ENCODE results near the gene KLHL24. TPM values are rescaled to one million over a fixed set of nuclear protein-coding genes. Genes with fewer than 3 reads are reported as not detected.
"Not testable (repeated sequence)": the region's sequence is repeated elsewhere in the genome, so short reads cannot be mapped to it uniquely, and the experiment has no call there.

KLHL24 gene
- total RNA-seq, 2 donors from 2014 or later: 42.2 to 42.8 TPM

GRCh38 chr3:183689621-183690020 lies 54.2 kb downstream of the KLHL24 start:
- not testable (repeated sequence) for H3K4me1 Mint-ChIP-seq (ENCODE audit: low read depth); ATAC-seq (replicated peaks in 1 of 2); H3K27ac Mint-ChIP-seq; H3K36me3 Mint-ChIP-seq (ENCODE audit: insufficient read depth in 2 of 2); H3K4me3 Mint-ChIP-seq; H3K27me3 Mint-ChIP-seq (ENCODE audit: low read depth); DNase-seq; H3K9me3 Mint-ChIP-seq

DNA sequence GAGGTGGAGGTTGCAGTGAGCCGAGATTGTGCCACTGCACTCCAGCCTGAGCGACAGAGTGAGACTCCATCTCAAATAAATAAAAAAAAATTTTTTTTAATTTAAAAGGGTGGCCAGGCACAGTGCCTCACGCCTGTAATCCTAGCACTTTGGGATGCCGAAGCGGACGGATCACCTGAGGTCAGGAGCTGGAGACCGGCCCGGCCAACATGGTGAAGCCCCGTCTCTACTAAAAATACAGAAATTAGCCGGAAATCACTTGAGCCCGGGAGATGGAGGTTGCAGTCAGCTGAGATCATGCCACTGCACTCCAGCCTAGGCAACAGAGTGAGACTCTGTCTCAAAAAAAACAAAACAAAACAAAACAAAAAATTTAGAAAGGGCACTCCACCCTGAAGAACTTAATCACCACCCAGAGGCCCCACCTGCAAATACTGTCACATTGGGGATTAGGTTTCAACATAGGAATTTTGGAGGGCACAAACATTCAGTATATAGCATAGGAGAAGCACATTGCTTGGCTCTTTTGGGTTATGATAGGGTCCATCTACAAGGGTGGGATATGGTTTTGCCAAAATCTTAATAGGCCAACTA lies 55.1 kb downstream of the KLHL24 start:
- no peak overlapping the region for H3K4me3 Mint-ChIP-seq
- ATAC-seq (replicated peaks in 1 of 2): no peak
- no peak overlapping the region for H3K27ac Mint-ChIP-seq
- no peak for DNase-seq
- no peaks in the 10 kb centered on the region for H3K27me3 Mint-ChIP-seq (ENCODE audit: low read depth)
- no peaks in the 10 kb centered on the region for H3K36me3 Mint-ChIP-seq (ENCODE audit: insufficient read depth in 2 of 2)
- no peaks in the 10 kb centered on the region for H3K9me3 Mint-ChIP-seq
- H3K4me1 Mint-ChIP-seq (ENCODE audit: low read depth): no peaks in the 10 kb centered on the region

DNA sequence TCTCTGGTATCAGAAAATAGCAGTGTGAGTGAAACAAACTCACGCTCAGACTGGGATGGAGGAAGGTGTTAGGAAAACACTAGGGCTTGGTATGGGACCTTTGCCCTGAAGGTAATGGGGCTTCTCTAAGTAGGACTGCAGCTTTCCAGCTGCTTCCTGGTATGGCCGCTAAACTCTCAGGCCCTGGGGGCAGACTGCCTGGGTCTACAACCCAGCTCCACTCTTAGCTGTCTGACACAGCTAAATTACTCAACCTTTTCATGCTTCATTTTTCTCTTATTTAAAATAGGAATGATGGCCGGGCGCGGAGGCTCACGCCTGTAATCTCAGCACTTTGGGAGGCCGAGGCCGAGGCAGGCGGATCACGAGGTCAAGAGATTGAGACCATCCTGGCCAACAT lies 57.0 kb downstream of the KLHL24 start:
- no peak for ATAC-seq (replicated peaks in 1 of 2)
- Mint-ChIP-seq H3K27ac (no peak overlapping the region), H3K4me3 (no peak overlapping the region), H3K36me3 (ENCODE audit: insufficient read depth in 2 of 2) (no peaks in the 10 kb centered on the region), H3K4me1 (ENCODE audit: low read depth) (peaks cover 7% of the 10 kb centered on the region), H3K27me3 (ENCODE audit: low read depth) (no peaks in the 10 kb centered on the region), H3K9me3 (no peaks in the 10 kb centered on the region)
- DNase-seq: no peak

GRCh38 chr3:183695569-183696364 lies 60.3 kb downstream of the KLHL24 start:
- peaks cover 31% of the 10 kb centered on the region for H3K4me1 Mint-ChIP-seq (ENCODE audit: low read depth)
- peaks cover 2 to 4% of the 10 kb centered on the region in 2 donors for H3K36me3 Mint-ChIP-seq (ENCODE audit: insufficient read depth in 2 of 2)
- DNase-seq: no peak
- no peaks in the 10 kb centered on the region for H3K9me3 Mint-ChIP-seq
- H3K27me3 Mint-ChIP-seq (ENCODE audit: low read depth): no peaks in the 10 kb centered on the region
- ATAC-seq (replicated peaks in 1 of 2): no peak
- H3K4me3 Mint-ChIP-seq: no peak overlapping the region
- no peak overlapping the region for H3K27ac Mint-ChIP-seq

DNA sequence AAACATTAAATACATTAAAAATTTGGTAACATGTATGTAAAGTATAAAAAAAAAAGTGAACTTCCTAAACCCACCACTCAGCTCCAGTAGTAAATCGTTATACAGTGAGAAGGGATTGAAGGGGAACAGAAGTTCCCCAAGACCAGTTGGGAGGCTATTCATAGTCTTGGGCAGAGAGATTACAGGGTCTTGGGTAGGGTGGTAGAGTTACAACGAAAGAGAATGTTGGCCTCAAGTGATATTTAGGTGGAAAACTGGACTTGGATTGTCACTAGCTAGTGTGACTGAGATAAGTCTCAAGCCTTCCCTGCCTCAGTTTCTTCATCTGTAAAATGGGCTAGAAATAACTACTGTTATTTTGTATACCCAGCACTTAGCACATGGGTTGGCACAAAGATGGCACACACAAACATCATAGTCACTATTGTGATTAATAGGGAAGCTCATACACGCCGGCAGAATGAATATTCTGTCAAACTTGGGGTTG lies 61.7 kb downstream of the KLHL24 start:
- Mint-ChIP-seq H3K27ac (peak overlapping the region; percentile 95), H3K4me1 (ENCODE audit: low read depth) (peaks cover 44% of the 10 kb centered on the region), H3K27me3 (ENCODE audit: low read depth) (no peaks in the 10 kb centered on the region), H3K36me3 (ENCODE audit: insufficient read depth in 2 of 2) (peaks cover 6 to 8% of the 10 kb centered on the region in 2 donors), H3K4me3 (peak overlapping the region; percentile 80 to 93), H3K9me3 (no peaks in the 10 kb centered on the region)
- ATAC-seq (replicated peaks in 1 of 2) (no peak), DNase-seq (no peak)

DNA sequence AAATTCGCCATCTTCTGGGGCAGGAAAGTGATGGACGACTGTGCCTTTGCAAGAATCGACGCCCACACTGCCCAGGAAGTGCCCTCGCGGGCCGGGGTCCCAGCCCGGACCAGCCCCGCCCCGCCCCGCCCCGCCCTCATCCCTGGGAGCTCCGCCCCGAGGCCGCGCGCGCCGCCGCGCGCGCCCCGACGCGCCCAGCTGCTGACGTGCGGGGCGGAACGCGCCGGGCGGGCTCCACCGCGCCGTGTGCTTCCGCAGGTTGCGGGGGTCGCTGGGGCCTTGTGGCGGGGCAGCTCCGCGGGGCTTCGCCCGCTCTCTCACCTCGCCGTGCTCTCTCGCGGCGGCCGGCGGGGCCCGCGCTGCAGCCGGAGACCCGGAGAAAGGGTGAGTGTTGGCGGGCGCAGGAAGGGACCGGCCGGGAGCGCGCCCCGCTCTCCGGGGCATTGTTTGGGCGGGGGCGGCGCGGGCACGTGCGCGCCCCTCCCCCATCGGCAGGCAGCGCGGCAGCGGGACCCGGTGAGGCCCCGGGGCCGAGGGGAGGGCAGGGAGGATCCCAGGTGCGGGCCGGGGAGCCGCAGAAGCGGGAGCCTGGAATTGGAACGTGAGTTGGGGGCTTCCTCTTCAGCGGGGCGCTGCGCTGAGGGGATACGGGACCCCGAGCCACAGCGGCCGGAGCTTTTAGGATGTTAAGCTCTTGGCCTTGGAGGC lies 62.3 kb downstream of the KLHL24 start, which contains the start of gene YEATS2:
Gene YEATS2, plus strand, starts transcription at position 188 of the 708 bp plus-strand sequence. CDS start 17,366 bp downstream, outside the sequence.
- no peaks in the 10 kb centered on the region for H3K27me3 Mint-ChIP-seq (ENCODE audit: low read depth)
- DNase-seq (peak; percentile 84 to 86), ATAC-seq (replicated peaks in 1 of 2) (peak; percentile 92 to 93)
- H3K9me3 Mint-ChIP-seq: no peaks in the 10 kb centered on the region
- H3K27ac Mint-ChIP-seq: peak within 1 kb of the TSS; percentile 95
- H3K4me1 Mint-ChIP-seq (ENCODE audit: low read depth): peaks cover 45% of the 10 kb centered on the region
- H3K36me3 Mint-ChIP-seq (ENCODE audit: insufficient read depth in 2 of 2): peaks cover 6 to 8% of the 10 kb centered on the region in 2 donors
- H3K4me3 Mint-ChIP-seq: peak within 1 kb of the TSS; percentile 93 to 95

GRCh38 chr3:183698318-183698751 lies 62.9 kb downstream of the KLHL24 start:
- H3K27ac Mint-ChIP-seq: peak overlapping the region; percentile 84
- no peaks in the 10 kb centered on the region for H3K27me3 Mint-ChIP-seq (ENCODE audit: low read depth)
- no peaks in the 10 kb centered on the region for H3K9me3 Mint-ChIP-seq
- peaks cover 51% of the 10 kb centered on the region for H3K4me1 Mint-ChIP-seq (ENCODE audit: low read depth)
- peak overlapping the region; percentile 87 to 95 for H3K4me3 Mint-ChIP-seq
- ATAC-seq (replicated peaks in 1 of 2): peak; percentile 30 to 36
- H3K36me3 Mint-ChIP-seq (ENCODE audit: insufficient read depth in 2 of 2): peaks cover 6 to 8% of the 10 kb centered on the region in 2 donors
- peak; percentile 36 to 50 for DNase-seq

DNA sequence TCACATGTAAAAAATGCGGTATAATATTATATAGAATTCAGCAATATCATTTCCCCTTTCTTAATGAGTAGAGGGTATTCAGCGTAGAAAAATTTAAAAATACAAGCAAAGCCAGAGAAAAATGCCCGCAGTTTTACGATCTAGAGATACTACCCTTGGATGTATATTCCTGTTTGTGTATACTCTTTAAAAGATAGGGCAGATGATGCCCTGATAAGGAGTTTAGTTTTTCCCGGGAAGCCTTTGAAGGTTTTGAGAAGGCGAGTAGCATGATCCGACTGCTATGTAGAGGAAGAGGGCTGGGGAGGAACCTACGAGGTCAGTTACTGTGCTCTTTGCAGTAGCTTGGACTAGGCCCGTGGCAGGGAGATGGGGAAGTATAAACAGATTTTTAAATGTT lies 63.3 kb downstream of the KLHL24 start:
- Mint-ChIP-seq H3K4me3 (peak overlapping the region; percentile 87 to 95), H3K27ac (peak overlapping the region; percentile 84), H3K27me3 (ENCODE audit: low read depth) (no peaks in the 10 kb centered on the region), H3K36me3 (ENCODE audit: insufficient read depth in 2 of 2) (peaks cover 6 to 8% of the 10 kb centered on the region in 2 donors), H3K9me3 (no peaks in the 10 kb centered on the region), H3K4me1 (ENCODE audit: low read depth) (peaks cover 54% of the 10 kb centered on the region)
- ATAC-seq (replicated peaks in 1 of 2) (no peak), DNase-seq (peak; percentile 7 to 16)

DNA sequence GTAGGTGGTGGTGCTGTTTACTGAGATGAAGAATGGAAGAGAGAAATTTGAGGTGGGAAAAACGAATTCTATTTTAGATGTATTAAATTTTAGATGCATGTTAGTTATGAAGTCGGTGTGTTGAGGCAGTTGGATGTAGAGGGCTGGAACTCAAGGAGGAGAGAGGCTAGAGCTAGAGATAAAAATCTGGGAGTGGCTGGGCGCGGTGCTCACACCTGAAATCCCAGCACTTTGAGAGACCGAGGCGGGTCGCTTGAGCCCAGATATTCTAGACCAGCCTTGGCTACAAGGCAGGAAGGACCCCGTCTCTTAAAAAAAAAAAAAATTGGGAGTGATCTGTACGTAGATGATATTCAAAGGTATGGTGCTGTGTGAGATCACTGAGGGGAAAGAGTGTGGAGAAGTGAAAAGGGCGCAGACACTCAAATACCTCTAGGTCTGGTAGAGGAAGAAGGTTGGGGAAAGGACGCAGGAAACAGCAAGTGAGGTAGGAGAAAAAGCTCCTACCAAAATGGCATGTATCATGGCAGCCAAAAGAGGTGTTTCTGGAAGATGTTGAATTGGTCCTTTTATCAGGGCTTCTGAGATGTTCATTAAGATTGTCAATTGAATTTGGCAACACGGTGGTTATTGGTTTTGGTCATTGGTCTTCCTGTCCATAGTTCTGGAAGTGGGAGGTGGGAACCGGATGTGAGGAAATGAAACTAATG lies 64.0 kb downstream of the KLHL24 start:
- Mint-ChIP-seq H3K9me3 (no peaks in the 10 kb centered on the region), H3K27me3 (ENCODE audit: low read depth) (no peaks in the 10 kb centered on the region), H3K27ac (peak overlapping the region; percentile 84), H3K4me1 (ENCODE audit: low read depth) (peaks cover 54% of the 10 kb centered on the region), H3K4me3 (peak overlapping the region; percentile 87 to 95), H3K36me3 (ENCODE audit: insufficient read depth in 2 of 2) (peaks cover 6 to 8% of the 10 kb centered on the region in 2 donors)
- ATAC-seq (replicated peaks in 1 of 2): no peak
- no peak for DNase-seq

GRCh38 chr3:183701744-183702143 lies 66.3 kb downstream of the KLHL24 start:
- peaks cover 6 to 16% of the 10 kb centered on the region in 2 donors for H3K36me3 Mint-ChIP-seq (ENCODE audit: insufficient read depth in 2 of 2)
- no peak overlapping the region for H3K4me3 Mint-ChIP-seq
- no peaks in the 10 kb centered on the region for H3K9me3 Mint-ChIP-seq
- no peak overlapping the region for H3K27ac Mint-ChIP-seq
- DNase-seq: no peak
- no peak for ATAC-seq (replicated peaks in 1 of 2)
- no peaks in the 10 kb centered on the region for H3K27me3 Mint-ChIP-seq (ENCODE audit: low read depth)
- peaks cover 66% of the 10 kb centered on the region for H3K4me1 Mint-ChIP-seq (ENCODE audit: low read depth)

DNA sequence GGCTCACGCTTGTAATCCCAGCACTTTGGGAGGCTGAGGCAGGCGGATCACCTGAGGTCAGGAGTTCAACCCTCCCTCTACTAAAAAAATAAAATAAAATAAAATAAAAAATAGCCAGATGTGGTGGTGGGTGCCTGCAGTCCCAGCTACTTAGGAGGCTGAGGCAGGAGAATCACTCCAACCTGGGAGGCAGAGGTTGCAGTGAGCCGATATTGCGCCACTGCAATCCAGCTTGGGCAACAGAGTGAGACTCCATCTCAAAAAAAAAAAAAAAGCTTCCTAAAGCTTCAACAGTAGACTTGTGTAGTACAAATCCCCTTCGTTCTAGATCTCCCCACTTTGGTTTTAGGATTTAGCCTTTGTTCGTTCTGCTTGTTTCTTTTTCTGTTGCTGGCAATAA lies 68.5 kb downstream of the KLHL24 start:
- Mint-ChIP-seq H3K4me1 (ENCODE audit: low read depth) (peaks cover 58% of the 10 kb centered on the region), H3K36me3 (ENCODE audit: insufficient read depth in 2 of 2) (peaks cover 6 to 16% of the 10 kb centered on the region in 2 donors), H3K27ac (peak overlapping the region; percentile 1)
- H3K4me3 Mint-ChIP-seq; H3K27me3 Mint-ChIP-seq (ENCODE audit: low read depth); ATAC-seq (replicated peaks in 1 of 2); H3K9me3 Mint-ChIP-seq; DNase-seq: not testable (repeated sequence)

- Mint-ChIP-seq H3K9me3 (no peaks in the 10 kb centered on the region), H3K4me3 (no peak overlapping the region), H3K4me1 (ENCODE audit: low read depth) (peaks cover 16% of the 10 kb centered on the region), H3K27me3 (ENCODE audit: low read depth) (no peaks in the 10 kb centered on the region), H3K36me3 (ENCODE audit: insufficient read depth in 2 of 2) (peaks cover 0 to 10% of the 10 kb centered on the region in 2 donors), H3K27ac (no peak overlapping the region)
- DNase-seq (no peak), ATAC-seq (replicated peaks in 1 of 2) (no peak)
Observed at GRCh38 chr3:183710231-183710630, 74.8 kb downstream of the KLHL24 start.

Measured in activated T-cell treated with anti-CD3 and anti-CD28 coated beads, Interleukin-2, amount 50 U/mL, for 72 hours (primary cell).